HEK293T (cell line): ENCODE data around the gene METAP1.

Experiments
- BHLHE40 ChIP-seq: fragments of 450-650 bp; IDR thresholded peaks from 2 replicates; pipeline ENCODE4 v1.6.1; 2016; ENCODE audit warnings: mild to moderate bottlenecking, moderate library complexity, borderline replicate concordance
- ELF4 ChIP-seq: fragments of 450-650 bp; IDR thresholded peaks from 2 replicates; pipeline ENCODE4 v1.6.1; 2017; ENCODE audit warnings: antibody characterized with exemption
- FOXA1 ChIP-seq: fragments of 450-650 bp; IDR thresholded peaks from 2 replicates; pipeline ENCODE4 v1.6.1; 2016; ENCODE audit warnings: mild to moderate bottlenecking
- NFRKB ChIP-seq: fragments of 450-650 bp; IDR thresholded peaks from 2 replicates; pipeline ENCODE4 v1.6.1; 2016; ENCODE audit warnings: mild to moderate bottlenecking, moderate library complexity
- SUZ12 ChIP-seq: fragments of 450-650 bp; IDR thresholded peaks from 2 replicates; pipeline ENCODE4 v1.6.1; 2016; ENCODE audit warnings: mild to moderate bottlenecking
- TF ChIP-seq, protein P1 (sequence below): fragments of 450-650 bp; IDR thresholded peaks from 2 replicates; pipeline ENCODE4 v1.6.1; 2016

DNA sequence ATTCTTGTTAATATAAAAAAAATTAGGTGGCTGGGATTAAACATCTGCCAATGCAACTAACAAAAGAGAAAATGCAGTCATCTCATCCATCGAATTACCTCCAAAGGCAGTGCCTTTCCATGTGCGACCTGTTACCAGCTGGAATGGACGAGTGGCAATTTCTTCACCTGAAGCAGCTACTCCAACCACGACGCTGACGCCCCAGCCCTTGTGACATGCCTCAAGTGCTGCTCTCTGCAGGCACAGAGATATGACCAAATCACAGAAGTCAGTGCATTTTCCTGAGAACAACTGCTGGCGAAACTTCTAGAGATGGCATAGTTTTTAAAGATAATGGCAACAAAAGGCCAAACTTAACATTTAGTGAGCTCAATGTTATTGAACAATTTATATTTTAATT, 79.3 kb downstream of the METAP1 start:
- no peak for TF ChIP-seq ELF4
- no peak for TF ChIP-seq FOXA1
- TF ChIP-seq SUZ12, result no peak
- no peak for TF ChIP-seq NFRKB
- TF ChIP-seq BHLHE40, result no peak
- TF ChIP-seq, protein P1, sequence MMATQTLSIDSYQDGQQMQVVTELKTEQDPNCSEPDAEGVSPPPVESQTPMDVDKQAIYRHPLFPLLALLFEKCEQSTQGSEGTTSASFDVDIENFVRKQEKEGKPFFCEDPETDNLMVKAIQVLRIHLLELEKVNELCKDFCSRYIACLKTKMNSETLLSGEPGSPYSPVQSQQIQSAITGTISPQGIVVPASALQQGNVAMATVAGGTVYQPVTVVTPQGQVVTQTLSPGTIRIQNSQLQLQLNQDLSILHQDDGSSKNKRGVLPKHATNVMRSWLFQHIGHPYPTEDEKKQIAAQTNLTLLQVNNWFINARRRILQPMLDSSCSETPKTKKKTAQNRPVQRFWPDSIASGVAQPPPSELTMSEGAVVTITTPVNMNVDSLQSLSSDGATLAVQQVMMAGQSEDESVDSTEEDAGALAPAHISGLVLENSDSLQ, result no peak
